ENCODE measurements around the gene IQCH. TPM values are rescaled to one million over a fixed set of nuclear protein-coding genes. Genes with fewer than 3 reads are reported as not detected.
A peak's percentile ranks its signal among the peaks of the same experiment; 100 is the strongest.
"Not testable (repeated sequence)": the region's sequence is repeated elsewhere in the genome, so short reads cannot be mapped to it uniquely, and the experiment has no call there.

Gene IQCH
- total and polyA plus RNA-seq, 12 donors, result 0.67 to 7.3 (median 2.9) TPM

DNA sequence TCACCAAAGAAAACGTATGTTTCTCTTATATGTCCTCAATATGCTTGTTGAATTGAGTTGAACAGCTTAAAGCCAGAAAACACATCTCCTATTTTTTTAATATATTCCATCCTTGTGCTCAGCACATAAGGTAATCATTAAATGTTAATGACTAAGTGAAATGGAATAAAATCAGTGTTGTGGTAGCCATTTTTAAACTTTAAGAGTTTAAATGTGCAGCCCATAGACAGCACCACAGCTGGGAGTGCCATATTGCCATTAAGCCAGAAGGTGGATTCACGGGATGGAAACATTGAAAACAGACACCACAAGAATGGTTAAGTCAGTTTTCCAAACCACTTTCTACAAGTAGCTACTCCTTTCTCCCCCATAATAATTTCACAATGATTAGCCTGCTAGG lies 189.5 kb downstream of the IQCH start:
- no peak overlapping the region for H3K4me3 ChIP-seq
- no peak for DNase-seq
- H3K27ac ChIP-seq, result no peak overlapping the region
- no peaks in the 10 kb centered on the region for H3K4me1 ChIP-seq (replicated peaks in 1 of 2)
- WGBS, 4 donors, result 79 to 91% (median 87%) methylated on average over 2 of the region's 2 CpGs
- H3K9me3 ChIP-seq (replicated peaks in 1 of 3), result no peaks in the 10 kb centered on the region
- no peaks in the 10 kb centered on the region for H3K36me3 ChIP-seq (replicated peaks in 1 of 2)
- no peaks in the 10 kb centered on the region for H3K27me3 ChIP-seq
- TF ChIP-seq, protein P1, sequence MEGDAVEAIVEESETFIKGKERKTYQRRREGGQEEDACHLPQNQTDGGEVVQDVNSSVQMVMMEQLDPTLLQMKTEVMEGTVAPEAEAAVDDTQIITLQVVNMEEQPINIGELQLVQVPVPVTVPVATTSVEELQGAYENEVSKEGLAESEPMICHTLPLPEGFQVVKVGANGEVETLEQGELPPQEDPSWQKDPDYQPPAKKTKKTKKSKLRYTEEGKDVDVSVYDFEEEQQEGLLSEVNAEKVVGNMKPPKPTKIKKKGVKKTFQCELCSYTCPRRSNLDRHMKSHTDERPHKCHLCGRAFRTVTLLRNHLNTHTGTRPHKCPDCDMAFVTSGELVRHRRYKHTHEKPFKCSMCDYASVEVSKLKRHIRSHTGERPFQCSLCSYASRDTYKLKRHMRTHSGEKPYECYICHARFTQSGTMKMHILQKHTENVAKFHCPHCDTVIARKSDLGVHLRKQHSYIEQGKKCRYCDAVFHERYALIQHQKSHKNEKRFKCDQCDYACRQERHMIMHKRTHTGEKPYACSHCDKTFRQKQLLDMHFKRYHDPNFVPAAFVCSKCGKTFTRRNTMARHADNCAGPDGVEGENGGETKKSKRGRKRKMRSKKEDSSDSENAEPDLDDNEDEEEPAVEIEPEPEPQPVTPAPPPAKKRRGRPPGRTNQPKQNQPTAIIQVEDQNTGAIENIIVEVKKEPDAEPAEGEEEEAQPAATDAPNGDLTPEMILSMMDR (IDR thresholded peaks at IDR 0.05), result no peak
- no peak for TF ChIP-seq POLR2A (IDR thresholded peaks at IDR 0.05)
- intact Hi-C loops (cut with DNase I), result no loop called here

DNA sequence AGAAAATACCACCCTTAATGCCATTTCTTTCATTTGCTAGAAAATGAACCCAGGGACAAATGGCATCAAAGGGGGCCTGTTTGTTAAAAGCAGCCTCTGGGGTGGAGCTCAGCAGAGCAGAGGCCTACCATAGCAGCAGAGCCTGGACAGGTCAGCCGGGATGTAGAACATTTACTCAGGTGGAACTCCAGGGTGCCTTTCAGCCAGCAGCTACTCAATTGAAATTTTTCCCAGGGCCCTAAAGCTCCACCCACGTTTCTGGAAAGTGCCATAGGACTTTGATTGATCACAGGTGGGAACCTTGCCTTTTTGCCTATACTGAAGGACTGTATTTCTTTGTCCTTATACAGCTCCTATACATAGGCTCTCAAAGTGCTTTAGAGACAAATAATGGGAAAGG lies 191.9 kb downstream of the IQCH start:
- H3K9me3 ChIP-seq (replicated peaks in 1 of 3), result no peaks in the 10 kb centered on the region
- no peak overlapping the region for H3K27ac ChIP-seq
- H3K4me1 ChIP-seq (replicated peaks in 1 of 2), result no peaks in the 10 kb centered on the region
- DNase-seq, result no peak
- TF ChIP-seq, protein P1 (IDR thresholded peaks at IDR 0.05), result no peak
- TF ChIP-seq POLR2A (IDR thresholded peaks at IDR 0.05), result no peak
- no peaks in the 10 kb centered on the region for H3K36me3 ChIP-seq (replicated peaks in 1 of 2)
- H3K27me3 ChIP-seq, result no peaks in the 10 kb centered on the region
- no peak overlapping the region for H3K4me3 ChIP-seq
- WGBS, 4 donors, result 71 to 77% (median 72%) methylated on average over 2 of the region's 2 CpGs
- intact Hi-C loops (cut with DNase I), result no loop called here

DNA sequence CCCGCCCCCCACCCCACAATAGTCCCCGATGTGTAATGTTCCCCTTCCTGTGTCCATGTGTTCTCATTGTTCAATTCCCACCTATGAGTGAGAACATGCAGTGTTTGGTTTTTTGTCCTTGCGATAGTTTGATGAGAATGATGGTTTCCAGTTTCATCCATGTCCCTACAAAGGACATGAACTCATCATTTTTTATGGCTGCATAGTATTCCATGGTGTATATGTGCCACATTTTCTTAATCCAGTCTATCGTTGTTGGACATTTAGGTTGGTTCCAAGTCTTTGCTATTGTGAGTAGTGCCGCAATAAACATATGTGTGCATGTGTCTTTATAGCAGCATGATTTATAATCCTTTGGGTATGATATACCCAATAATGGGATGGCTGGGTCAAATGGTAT lies 193.8 kb downstream of the IQCH start:
- H3K36me3 ChIP-seq (replicated peaks in 1 of 2); DNase-seq; H3K27me3 ChIP-seq; H3K27ac ChIP-seq; H3K4me3 ChIP-seq; intact Hi-C loops (cut with DNase I); H3K4me1 ChIP-seq (replicated peaks in 1 of 2); H3K9me3 ChIP-seq (replicated peaks in 1 of 3): not testable (repeated sequence)
- WGBS, 4 donors, result 88 to 95% (median 95%) methylated on average over 4 to 5 of the region's 5 CpGs

DNA sequence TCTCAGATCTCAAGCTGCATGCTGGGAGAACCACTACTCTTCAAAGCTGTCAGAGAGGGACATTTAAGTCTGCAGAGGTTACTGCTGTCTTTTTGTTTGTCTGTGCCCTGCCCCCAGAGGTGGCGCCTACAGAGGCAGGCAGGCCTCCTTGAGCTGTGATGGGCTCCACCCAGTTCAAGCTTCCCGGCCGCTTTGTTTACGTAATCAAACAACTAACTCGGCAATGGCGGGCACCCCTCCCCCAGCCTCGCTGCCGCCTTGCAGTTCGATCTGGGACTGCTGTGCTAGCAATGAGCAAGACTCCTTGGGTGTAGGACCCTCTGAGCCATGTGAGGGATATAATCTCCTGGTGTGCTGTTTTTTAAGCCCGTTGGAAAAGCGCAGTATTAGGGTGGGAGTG lies 199.1 kb downstream of the IQCH start:
- H3K9me3 ChIP-seq (replicated peaks in 1 of 3); intact Hi-C loops (cut with DNase I); H3K4me1 ChIP-seq (replicated peaks in 1 of 2); H3K27ac ChIP-seq; H3K27me3 ChIP-seq; DNase-seq; H3K4me3 ChIP-seq; H3K36me3 ChIP-seq (replicated peaks in 1 of 2): not testable (repeated sequence)
- 94 to 97% (median 95%) methylated on average over 5 to 11 of the region's 11 CpGs for WGBS, 4 donors

DNA sequence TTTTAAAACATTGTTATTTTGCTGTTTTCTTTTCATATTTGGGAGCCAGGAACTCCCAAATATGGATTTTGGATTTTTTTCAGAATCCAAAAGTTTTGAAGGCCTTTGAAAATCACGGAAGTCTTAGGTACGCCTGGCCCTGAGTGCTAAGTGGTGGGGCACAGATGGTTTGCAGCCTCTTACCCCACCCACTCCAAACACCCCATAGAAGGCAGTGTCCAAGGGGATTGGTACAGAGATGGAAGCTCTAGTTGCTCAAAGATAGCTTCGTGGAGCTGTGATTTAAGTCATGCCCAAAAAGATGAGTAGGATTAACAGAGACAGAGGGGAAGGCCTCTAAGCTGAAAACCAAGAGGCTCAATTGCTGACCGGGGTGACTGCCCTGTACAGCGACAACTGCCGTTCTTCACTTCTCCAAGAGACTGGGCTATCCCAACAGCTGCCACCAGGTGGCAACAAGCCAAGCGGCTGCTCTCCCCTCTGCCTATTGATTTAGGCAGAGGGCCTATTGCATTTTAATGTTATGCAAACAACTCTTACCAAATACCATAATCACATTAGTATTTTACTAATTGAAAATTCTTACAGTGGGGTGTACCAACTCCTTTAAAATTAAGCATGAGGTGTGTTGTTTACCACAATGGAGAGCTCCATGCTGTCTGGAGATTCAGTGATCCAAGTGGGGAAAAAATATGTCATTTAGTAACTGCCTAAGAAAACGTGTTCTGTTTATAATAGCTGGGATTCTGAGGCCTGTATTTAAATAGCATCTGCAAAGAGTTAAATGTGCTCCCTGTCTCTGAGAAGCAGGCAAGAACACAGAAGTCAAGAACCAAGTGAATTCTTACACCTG lies 202.3 kb downstream of the IQCH start:
- Histone ChIP-seq H3K27ac (no peak overlapping the region), H3K9me3 (replicated peaks in 1 of 3) (no peaks in the 10 kb centered on the region), H3K4me1 (replicated peaks in 1 of 2) (no peaks in the 10 kb centered on the region), H3K36me3 (replicated peaks in 1 of 2) (no peaks in the 10 kb centered on the region), H3K4me3 (no peak overlapping the region), H3K27me3 (no peaks in the 10 kb centered on the region)
- WGBS, 4 donors, result 20 to 26% (median 23%) methylated on average over 8 of the region's 8 CpGs
- intact Hi-C loops (cut with DNase I), result loop anchor here (2.0 to 5.0 kb wide), 2 partner anchors 376 to 380 kb away; no protein-coding TSS in a partner anchor
- TF ChIP-seq, protein P1 (IDR thresholded peaks at IDR 0.05), result peak; percentile 62 to 91 (median 82)
- no peak for TF ChIP-seq POLR2A (IDR thresholded peaks at IDR 0.05)
- DNase-seq, result peak; percentile 80 to 93 (median 88)
